ENCODE measurements around the gene PANK4. TPM values are rescaled to one million over a fixed set of nuclear protein-coding genes. Genes with fewer than 3 reads are reported as not detected.

Gene PANK4
- total RNA-seq, 2 experiments from 2014 or later = 42.9 to 47.0 TPM

DNA sequence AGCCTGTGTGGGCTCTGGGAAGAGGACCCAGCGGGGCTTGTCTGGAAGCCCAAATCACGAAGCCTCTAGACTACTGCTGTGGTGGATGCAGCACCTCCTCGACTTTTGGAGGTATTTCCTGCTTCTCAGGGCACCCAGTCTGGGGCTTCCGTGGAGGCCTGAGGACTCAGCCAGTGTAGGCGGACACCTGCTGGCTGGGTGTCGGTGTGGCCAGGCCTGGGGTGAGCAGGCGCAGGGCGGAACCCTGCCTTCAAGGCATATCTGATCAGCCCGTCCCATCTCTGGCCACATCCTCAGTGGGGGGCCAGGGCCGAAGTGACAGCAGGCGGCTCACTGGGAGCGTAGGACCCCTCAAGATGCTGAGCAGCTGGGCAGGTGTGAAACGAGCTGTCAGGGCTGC lies 43.4 kb downstream of the PANK4 start:
- intact Hi-C loops (cut with DNase I, micrococcal nuclease) = no loop called here
- POLR2A ChIA-PET = no interaction called here
- no peaks in the 10 kb centered on the region for H3K27me3 Mint-ChIP-seq
- DNase-seq (no peak), ATAC-seq (ENCODE audit: poor library complexity) (no peak)
- CTCF ChIA-PET = no interaction called here
- Histone ChIP-seq H3K4me3 (ENCODE audit: low read length) (no peak overlapping the region), H3K27ac (ENCODE audit: low read depth in 1 of 2, low read length in 2 of 2) (no peak overlapping the region), H3K36me3 (ENCODE audit: insufficient read depth, low read length) (peaks cover 8% of the 10 kb centered on the region), H3K4me1 (ENCODE audit: insufficient read depth, low read length) (no peaks in the 10 kb centered on the region), H3K27me3 (ENCODE audit: control insufficient read depth in 1 of 2, insufficient read depth in 2 of 2, low read length in 2 of 2) (no peaks in the 10 kb centered on the region), H3K9me3 (ENCODE audit: control insufficient read depth in 1 of 2, insufficient read depth in 1 of 2, low read length in 2 of 2) (peaks cover 2 to 18% of the 10 kb centered on the region in 2 experiments)
- no peaks in the 10 kb centered on the region for H3K9me3 Mint-ChIP-seq
- H3K4me1 Mint-ChIP-seq (ENCODE audit: low read depth) = no peaks in the 10 kb centered on the region
- peaks cover 14% of the 10 kb centered on the region for H3K36me3 Mint-ChIP-seq (ENCODE audit: low read depth)
- H3K4me3 Mint-ChIP-seq = no peak overlapping the region
- H3K27ac Mint-ChIP-seq = no peak overlapping the region
- TF ChIP-seq, protein P1, sequence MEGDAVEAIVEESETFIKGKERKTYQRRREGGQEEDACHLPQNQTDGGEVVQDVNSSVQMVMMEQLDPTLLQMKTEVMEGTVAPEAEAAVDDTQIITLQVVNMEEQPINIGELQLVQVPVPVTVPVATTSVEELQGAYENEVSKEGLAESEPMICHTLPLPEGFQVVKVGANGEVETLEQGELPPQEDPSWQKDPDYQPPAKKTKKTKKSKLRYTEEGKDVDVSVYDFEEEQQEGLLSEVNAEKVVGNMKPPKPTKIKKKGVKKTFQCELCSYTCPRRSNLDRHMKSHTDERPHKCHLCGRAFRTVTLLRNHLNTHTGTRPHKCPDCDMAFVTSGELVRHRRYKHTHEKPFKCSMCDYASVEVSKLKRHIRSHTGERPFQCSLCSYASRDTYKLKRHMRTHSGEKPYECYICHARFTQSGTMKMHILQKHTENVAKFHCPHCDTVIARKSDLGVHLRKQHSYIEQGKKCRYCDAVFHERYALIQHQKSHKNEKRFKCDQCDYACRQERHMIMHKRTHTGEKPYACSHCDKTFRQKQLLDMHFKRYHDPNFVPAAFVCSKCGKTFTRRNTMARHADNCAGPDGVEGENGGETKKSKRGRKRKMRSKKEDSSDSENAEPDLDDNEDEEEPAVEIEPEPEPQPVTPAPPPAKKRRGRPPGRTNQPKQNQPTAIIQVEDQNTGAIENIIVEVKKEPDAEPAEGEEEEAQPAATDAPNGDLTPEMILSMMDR (IDR thresholded peaks at IDR 0.05) = no peak

DNA sequence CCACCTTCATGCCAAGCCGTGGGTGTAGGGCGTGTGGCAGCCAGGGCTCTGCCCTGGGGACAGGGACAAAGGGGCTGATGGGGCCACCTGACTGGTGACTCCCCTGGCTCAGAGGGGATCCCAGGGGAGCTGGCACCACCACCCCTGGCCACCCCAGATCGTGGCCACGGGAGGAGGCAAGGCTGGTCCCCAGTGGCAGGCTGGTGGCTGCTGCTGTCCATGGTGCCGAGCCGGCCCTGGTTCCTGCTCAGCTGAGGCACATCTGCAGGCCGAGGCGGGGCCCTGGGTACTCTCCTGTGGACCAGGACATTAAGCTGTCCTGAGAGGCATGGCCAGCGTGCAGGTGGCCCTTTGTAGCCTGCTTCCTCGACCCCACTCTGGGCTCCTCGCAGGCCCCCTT lies 43.8 kb downstream of the PANK4 start:
- H3K4me3 ChIP-seq (ENCODE audit: low read length) = no peak overlapping the region
- ChIA-PET POLR2A (no interaction called here), CTCF (no interaction called here)
- no peak overlapping the region for H3K4me3 Mint-ChIP-seq
- TF ChIP-seq, protein P1 (IDR thresholded peaks at IDR 0.05) = no peak
- H3K27ac Mint-ChIP-seq = no peak overlapping the region
- H3K27ac ChIP-seq (ENCODE audit: low read depth in 1 of 2, low read length in 2 of 2) = no peak overlapping the region
- peaks cover 8% of the 10 kb centered on the region for H3K36me3 ChIP-seq (ENCODE audit: insufficient read depth, low read length)
- H3K9me3 ChIP-seq (ENCODE audit: control insufficient read depth in 1 of 2, insufficient read depth in 1 of 2, low read length in 2 of 2) = peaks cover 0 to 13% of the 10 kb centered on the region in 2 experiments
- H3K4me1 ChIP-seq (ENCODE audit: insufficient read depth, low read length) = no peaks in the 10 kb centered on the region
- no peak for ATAC-seq (ENCODE audit: poor library complexity)
- no peaks in the 10 kb centered on the region for H3K9me3 Mint-ChIP-seq
- no peaks in the 10 kb centered on the region for H3K4me1 Mint-ChIP-seq (ENCODE audit: low read depth)
- H3K27me3 ChIP-seq (ENCODE audit: control insufficient read depth in 1 of 2, insufficient read depth in 2 of 2, low read length in 2 of 2) = no peaks in the 10 kb centered on the region
- H3K27me3 Mint-ChIP-seq = no peaks in the 10 kb centered on the region
- peaks cover 9% of the 10 kb centered on the region for H3K36me3 Mint-ChIP-seq (ENCODE audit: low read depth)
- DNase-seq = no peak
- intact Hi-C loops (cut with DNase I, micrococcal nuclease) = no loop called here

DNA sequence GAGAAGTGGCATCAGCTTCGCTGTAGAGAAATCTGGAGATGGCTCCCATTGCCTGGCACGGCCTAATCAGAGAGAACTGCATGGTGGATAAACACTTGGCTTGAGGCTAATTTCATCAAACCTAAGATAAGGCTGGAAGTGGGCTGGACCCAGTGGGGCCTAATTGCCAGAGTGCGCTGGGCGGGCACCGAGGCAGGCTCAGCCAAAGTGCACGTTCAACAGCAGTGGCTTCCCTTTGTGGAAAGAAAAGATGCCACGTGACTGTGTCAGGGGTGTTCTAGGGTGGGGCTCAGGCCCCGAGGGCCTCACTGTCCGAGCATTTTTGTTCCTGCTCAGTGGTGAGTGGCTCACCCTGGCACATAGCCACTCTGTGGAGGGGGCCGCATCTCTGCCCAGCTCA lies 44.5 kb downstream of the PANK4 start:
- Histone ChIP-seq H3K36me3 (ENCODE audit: insufficient read depth, low read length) (peaks cover 1% of the 10 kb centered on the region), H3K4me1 (ENCODE audit: insufficient read depth, low read length) (no peaks in the 10 kb centered on the region), H3K27me3 (ENCODE audit: control insufficient read depth in 1 of 2, insufficient read depth in 2 of 2, low read length in 2 of 2) (no peaks in the 10 kb centered on the region), H3K9me3 (ENCODE audit: control insufficient read depth in 1 of 2, insufficient read depth in 1 of 2, low read length in 2 of 2) (peaks cover 0 to 6% of the 10 kb centered on the region in 2 experiments), H3K27ac (ENCODE audit: low read depth in 1 of 2, low read length in 2 of 2) (no peak overlapping the region), H3K4me3 (ENCODE audit: low read length) (no peak overlapping the region)
- intact Hi-C loops (cut with DNase I, micrococcal nuclease) = no loop called here
- ChIA-PET POLR2A (no interaction called here), CTCF (no interaction called here)
- H3K27me3 Mint-ChIP-seq = no peaks in the 10 kb centered on the region
- TF ChIP-seq, protein P1 (IDR thresholded peaks at IDR 0.05) = no peak
- no peaks in the 10 kb centered on the region for H3K4me1 Mint-ChIP-seq (ENCODE audit: low read depth)
- ATAC-seq (ENCODE audit: poor library complexity) (no peak), DNase-seq (no peak)
- H3K9me3 Mint-ChIP-seq = no peaks in the 10 kb centered on the region
- H3K4me3 Mint-ChIP-seq = no peak overlapping the region
- H3K27ac Mint-ChIP-seq = no peak overlapping the region
- peaks cover 2% of the 10 kb centered on the region for H3K36me3 Mint-ChIP-seq (ENCODE audit: low read depth)
